ES-I3 (cell line): ENCODE data around the gene CDH4.
"Not testable (repeated sequence)": the region's sequence is repeated elsewhere in the genome, so short reads cannot be mapped to it uniquely, and the experiment has no call there.

Experiments
- H3K36me3 ChIP-seq: 2 replicates; pipeline ENCODE4 v1.6.1; 2013; ENCODE audit warnings: mild to moderate bottlenecking, low read length, control low read depth, moderate library complexity; ENCODE audit not compliant: insufficient read depth
- H3K4me1 ChIP-seq: 2 replicates; pipeline ENCODE4 v1.6.1; 2013; ENCODE audit warnings: mild to moderate bottlenecking, control low read depth, low read length; ENCODE audit not compliant: insufficient read depth
- H3K9ac ChIP-seq: 2 replicates; pipeline ENCODE4 v1.6.1; 2013; ENCODE audit warnings: low read depth, mild to moderate bottlenecking, low read length, moderate library complexity
- H3K9me3 ChIP-seq: 2 replicates; pipeline ENCODE4 v1.6.1; 2013; ENCODE audit warnings: mild to moderate bottlenecking, low read length, moderate library complexity; ENCODE audit not compliant: control insufficient read depth, insufficient read depth

The CDH4 gene

GRCh38 chr20:61975407-61976129, 723.5 kb downstream of the CDH4 start:
- Histone ChIP-seq H3K4me1 (no peaks in the 10 kb centered on the region), H3K9me3 (no peaks in the 10 kb centered on the region), H3K36me3 (0 out of 2 replicates have a peak, but pooled peaks cover 3% of the 10 kb centered on the region), H3K9ac (no peak overlapping the region)

GRCh38 chr20:61976263-61976643, 724.2 kb downstream of the CDH4 start:
- Histone ChIP-seq H3K36me3 (0 out of 2 replicates have a peak, but pooled peaks cover 3% of the 10 kb centered on the region), H3K4me1 (no peaks in the 10 kb centered on the region), H3K9ac (no peak overlapping the region), H3K9me3 (no peaks in the 10 kb centered on the region)

GRCh38 chr20:61976644-61977418, 724.8 kb downstream of the CDH4 start:
- H3K9ac ChIP-seq: no peak overlapping the region
- H3K4me1 ChIP-seq: no peaks in the 10 kb centered on the region
- H3K9me3 ChIP-seq: no peaks in the 10 kb centered on the region
- H3K36me3 ChIP-seq: 0 out of 2 replicates have a peak, but pooled peaks cover 3% of the 10 kb centered on the region

- no peaks in the 10 kb centered on the region for H3K4me1 ChIP-seq
- 0 out of 2 replicates have a peak, but pooled peaks cover 3% of the 10 kb centered on the region for H3K36me3 ChIP-seq
- no peak overlapping the region for H3K9ac ChIP-seq
- no peaks in the 10 kb centered on the region for H3K9me3 ChIP-seq
Measured at GRCh38 chr20:61977419-61977786, 725.3 kb downstream of the CDH4 start.

DNA sequence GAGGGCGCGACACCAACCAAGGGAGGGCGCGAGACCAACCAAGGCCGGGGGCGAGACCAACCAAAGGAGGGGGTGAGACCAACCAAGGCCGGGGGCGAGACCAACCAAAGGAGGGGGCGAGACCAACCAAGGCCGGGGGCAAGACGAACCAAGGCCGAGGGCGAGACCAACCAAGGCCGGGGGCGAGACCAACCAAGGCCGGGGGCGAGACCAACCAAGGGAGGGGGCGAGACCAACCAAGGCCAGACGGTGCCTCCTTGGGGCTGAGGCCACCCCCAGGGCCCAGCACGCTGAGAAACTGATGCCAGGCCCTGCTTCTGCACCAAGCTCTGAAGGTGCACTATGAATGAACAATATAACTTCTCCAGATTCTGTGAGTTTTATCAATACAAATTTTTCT, 726.4 kb downstream of the CDH4 start:
- Histone ChIP-seq H3K9ac (no peak overlapping the region), H3K36me3 (no peaks in the 10 kb centered on the region), H3K9me3 (no peaks in the 10 kb centered on the region), H3K4me1 (no peaks in the 10 kb centered on the region)

DNA sequence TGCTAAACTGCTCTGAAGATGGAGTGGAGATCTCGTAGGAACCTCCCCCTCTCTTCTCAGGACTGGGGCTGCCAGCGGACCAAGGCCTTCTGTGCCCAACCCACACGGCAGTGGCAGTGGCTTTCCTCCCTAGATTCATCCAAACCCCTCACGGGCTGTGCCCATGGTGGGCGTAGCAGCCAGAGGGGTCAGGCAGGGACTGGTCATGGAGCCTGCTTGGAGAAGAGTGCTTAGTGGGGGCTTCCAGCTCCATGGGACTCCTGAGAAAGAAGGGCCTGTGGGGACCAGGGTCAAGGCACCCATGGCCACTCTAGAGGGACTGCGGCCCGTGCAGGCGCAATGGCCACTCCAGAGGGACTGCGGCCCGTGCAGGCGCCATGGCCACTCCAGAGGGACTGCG, 727.0 kb downstream of the CDH4 start:
- H3K9ac ChIP-seq: no peak overlapping the region
- H3K36me3 ChIP-seq: no peaks in the 10 kb centered on the region
- no peaks in the 10 kb centered on the region for H3K9me3 ChIP-seq
- no peaks in the 10 kb centered on the region for H3K4me1 ChIP-seq

GRCh38 chr20:61979701-61980635, 727.9 kb downstream of the CDH4 start:
- no peaks in the 10 kb centered on the region for H3K36me3 ChIP-seq
- H3K9ac ChIP-seq: no peak overlapping the region
- H3K4me1 ChIP-seq: no peaks in the 10 kb centered on the region
- H3K9me3 ChIP-seq: no peaks in the 10 kb centered on the region

GRCh38 chr20:61980647-61981583, 728.9 kb downstream of the CDH4 start:
- no peaks in the 10 kb centered on the region for H3K36me3 ChIP-seq
- no peaks in the 10 kb centered on the region for H3K4me1 ChIP-seq
- no peaks in the 10 kb centered on the region for H3K9me3 ChIP-seq
- no peak overlapping the region for H3K9ac ChIP-seq

DNA sequence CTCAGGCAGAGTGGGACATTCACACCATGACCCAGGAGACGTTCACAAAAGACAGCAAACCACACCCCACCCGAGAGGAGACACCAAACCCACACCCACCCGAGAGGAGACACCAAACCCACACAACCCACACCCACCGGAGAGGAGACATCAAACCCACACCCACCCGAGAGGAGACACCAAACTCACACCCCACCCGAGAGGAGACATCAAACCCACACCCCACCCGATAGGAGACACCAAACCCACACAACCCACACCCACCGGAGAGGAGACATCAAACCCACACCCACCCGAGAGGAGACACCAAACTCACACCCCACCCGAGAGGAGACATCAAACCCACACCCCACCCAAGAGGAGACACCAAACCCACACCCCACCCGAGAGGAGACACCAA, 729.6 kb downstream of the CDH4 start:
- not testable (repeated sequence) for H3K4me1 ChIP-seq, H3K36me3 ChIP-seq, H3K9ac ChIP-seq, H3K9me3 ChIP-seq

DNA sequence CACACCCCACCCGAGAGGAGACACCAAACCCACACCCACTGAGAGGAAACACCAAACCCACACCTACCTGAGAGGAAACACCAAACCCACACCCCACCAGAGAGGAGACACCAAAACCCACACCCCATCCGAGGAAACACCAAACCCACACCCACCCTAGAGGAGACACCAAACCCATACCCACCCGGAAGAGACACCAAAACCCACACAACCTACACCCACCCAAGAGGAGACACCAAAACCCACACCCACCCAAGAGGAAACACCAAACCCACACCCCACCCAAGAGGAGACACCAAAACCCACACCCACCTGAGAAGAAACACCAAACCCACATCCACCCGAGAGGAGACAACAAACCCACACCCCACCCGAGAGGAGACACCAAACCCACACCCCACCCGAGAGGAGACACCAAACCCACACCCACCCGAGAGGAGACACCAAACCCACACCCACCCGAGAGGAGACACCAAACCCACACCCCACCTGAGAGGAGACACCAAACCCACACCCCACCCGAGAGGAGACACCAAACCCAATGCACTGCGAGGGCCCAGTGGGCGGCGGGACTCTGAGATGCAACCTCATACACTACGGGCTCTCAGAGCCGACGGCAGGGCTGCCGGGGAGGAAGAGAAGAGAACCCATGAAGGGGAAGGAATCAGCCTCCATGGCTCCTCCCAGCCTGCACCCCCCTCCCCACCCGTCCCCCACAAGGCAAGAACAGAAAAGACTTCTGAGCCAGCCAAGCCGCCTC, 730.3 kb downstream of the CDH4 start:
- Histone ChIP-seq H3K9ac (no peak overlapping the region), H3K4me1 (no peaks in the 10 kb centered on the region), H3K36me3 (no peaks in the 10 kb centered on the region; the same call in 1 of the 2 replicates), H3K9me3 (no peaks in the 10 kb centered on the region)

DNA sequence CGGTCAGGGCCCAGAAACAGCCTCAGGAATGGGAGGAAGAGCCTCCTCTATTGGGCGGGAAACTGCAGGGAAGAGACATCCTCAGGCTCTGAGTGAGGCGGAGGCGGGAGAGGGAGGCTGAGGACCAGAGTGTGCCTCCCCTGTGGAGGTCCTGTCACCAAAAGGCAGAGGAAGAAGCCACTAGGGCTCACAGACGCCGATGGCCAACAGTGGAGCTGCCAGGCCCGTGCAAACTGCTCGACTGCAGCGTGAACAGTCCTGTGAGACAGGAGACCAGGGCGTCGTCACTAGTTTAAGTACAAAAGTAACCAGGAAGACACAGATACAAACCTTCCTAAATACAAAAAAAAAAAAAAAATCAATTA, 730.9 kb downstream of the CDH4 start:
- Histone ChIP-seq H3K9ac (no peak overlapping the region), H3K36me3 (peaks cover 3% of the 10 kb centered on the region; the same call in 1 of the 2 replicates)

DNA sequence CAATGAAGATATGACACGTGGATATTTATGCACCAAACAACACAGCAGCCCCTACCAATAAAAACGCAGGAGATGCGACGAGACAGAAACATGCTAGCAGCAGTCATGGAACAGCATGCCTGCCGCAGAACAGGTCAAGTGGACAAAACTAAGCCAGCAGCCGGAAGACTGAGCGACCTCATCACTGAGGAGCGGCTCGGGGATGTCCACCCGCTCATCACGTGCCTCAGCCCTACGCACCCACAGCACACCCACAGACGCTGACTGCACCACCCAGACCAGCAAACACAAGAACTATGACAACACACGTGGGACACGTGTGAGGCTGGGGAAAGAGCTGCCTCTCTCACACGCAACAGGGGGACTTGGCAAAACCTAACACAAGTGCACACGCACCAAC, 731.9 kb downstream of the CDH4 start:
- Histone ChIP-seq H3K9ac (no peak overlapping the region), H3K4me1 (no peaks in the 10 kb centered on the region), H3K36me3 (peaks cover 3% of the 10 kb centered on the region; the same call in 1 of the 2 replicates), H3K9me3 (no peaks in the 10 kb centered on the region)

More for the DNA sequence above, 730.9 kb downstream of the CDH4 start:
- Histone ChIP-seq H3K4me1 (no peaks in the 10 kb centered on the region), H3K9me3 (no peaks in the 10 kb centered on the region)

DNA sequence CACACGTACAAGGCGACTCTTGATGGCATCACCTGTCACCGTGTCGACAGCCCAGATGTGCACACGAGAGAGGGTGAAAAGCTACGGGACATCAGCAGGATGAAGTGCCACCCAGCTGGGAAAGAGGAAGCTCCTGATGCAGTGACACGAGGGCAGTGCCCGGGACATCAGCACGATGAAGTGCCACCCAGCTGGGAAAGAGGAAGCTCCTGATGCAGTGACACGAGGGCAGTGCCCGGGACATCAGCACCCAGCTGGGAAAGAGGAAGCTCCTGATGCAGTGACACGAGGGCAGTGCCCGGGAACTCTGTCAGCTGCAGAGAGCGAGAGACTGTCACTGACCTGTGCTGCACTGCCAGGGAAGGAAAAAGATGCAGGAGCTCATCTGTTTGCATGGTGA, 732.4 kb downstream of the CDH4 start:
- H3K9me3 ChIP-seq, H3K4me1 ChIP-seq, H3K36me3 ChIP-seq, H3K9ac ChIP-seq: not testable (repeated sequence)
